PFSK-1 (cell line): ENCODE data around the gene FOSB.

ENCODE experiments used
- FOXP2 ChIP-seq: optimal IDR thresholded peaks from 2 replicates; pipeline ENCODE3; 2011; ENCODE audit warnings: borderline replicate concordance, control low read depth, inconsistent platforms; ENCODE audit not compliant: insufficient read depth; ENCODE audit errors: extremely low read length, extremely low read depth
- POLR2AphosphoS5 ChIP-seq: IDR thresholded peaks from 2 replicates; pipeline ENCODE4 v1.6.1; 2012; ENCODE audit warnings: low read depth, mild to moderate bottlenecking, control low read depth, low read length, moderate library complexity
- SIN3A ChIP-seq: IDR thresholded peaks from 2 replicates; pipeline ENCODE4 v1.6.1; 2012; ENCODE audit warnings: mild to moderate bottlenecking, low read length, moderate library complexity, borderline replicate concordance; ENCODE audit not compliant: insufficient read depth
- TAF1 ChIP-seq: IDR thresholded peaks from 2 replicates; pipeline ENCODE4 v1.6.1; 2012; ENCODE audit warnings: low read length, control low read depth, borderline replicate concordance; ENCODE audit not compliant: insufficient read depth
- TF ChIP-seq, protein P1 (sequence below), 2 experiments: IDR thresholded peaks; 2 replicates each; pipeline versions ENCODE4 v1.6.1 to v1.8.0; 2011 to 2012; ENCODE audit warnings: low read depth in 2 of 2, low read length in 2 of 2, control low read depth in 1 of 2, inconsistent platforms in 1 of 2, mild to moderate bottlenecking in 1 of 2, moderate library complexity in 1 of 2; ENCODE audit not compliant: insufficient read depth in 1 of 2

FOSB gene

DNA sequence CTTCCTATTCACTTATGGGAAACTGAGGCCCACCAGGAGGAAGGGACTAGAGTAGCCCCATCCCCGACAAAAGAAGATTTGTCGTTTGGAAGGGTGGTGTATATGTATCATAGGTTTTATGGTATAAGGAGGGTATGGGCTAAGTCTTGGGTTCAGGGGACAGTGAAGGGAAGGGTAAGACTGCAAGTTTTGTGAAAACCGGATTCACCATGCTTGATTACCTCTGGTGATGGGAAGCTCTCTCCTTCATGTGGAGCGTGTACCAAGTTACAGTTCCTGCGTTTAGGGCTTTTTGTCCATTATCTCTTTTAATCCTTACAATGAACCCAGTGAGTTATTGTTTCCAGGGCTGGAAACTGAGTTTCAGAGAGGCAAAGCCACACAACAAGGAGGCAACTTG lies 43.3 kb downstream of the FOSB start:
- no peak for TF ChIP-seq SIN3A
- TF ChIP-seq POLR2AphosphoS5: no peak
- TF ChIP-seq TAF1: no peak
- no peak for TF ChIP-seq FOXP2
- TF ChIP-seq, protein P1, sequence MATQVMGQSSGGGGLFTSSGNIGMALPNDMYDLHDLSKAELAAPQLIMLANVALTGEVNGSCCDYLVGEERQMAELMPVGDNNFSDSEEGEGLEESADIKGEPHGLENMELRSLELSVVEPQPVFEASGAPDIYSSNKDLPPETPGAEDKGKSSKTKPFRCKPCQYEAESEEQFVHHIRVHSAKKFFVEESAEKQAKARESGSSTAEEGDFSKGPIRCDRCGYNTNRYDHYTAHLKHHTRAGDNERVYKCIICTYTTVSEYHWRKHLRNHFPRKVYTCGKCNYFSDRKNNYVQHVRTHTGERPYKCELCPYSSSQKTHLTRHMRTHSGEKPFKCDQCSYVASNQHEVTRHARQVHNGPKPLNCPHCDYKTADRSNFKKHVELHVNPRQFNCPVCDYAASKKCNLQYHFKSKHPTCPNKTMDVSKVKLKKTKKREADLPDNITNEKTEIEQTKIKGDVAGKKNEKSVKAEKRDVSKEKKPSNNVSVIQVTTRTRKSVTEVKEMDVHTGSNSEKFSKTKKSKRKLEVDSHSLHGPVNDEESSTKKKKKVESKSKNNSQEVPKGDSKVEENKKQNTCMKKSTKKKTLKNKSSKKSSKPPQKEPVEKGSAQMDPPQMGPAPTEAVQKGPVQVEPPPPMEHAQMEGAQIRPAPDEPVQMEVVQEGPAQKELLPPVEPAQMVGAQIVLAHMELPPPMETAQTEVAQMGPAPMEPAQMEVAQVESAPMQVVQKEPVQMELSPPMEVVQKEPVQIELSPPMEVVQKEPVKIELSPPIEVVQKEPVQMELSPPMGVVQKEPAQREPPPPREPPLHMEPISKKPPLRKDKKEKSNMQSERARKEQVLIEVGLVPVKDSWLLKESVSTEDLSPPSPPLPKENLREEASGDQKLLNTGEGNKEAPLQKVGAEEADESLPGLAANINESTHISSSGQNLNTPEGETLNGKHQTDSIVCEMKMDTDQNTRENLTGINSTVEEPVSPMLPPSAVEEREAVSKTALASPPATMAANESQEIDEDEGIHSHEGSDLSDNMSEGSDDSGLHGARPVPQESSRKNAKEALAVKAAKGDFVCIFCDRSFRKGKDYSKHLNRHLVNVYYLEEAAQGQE (IDR thresholded peaks at IDR 0.05; ENCODE audit: insufficient read depth in 1 of 2, low read depth in 2 of 2, low read length in 2 of 2): no peak

DNA sequence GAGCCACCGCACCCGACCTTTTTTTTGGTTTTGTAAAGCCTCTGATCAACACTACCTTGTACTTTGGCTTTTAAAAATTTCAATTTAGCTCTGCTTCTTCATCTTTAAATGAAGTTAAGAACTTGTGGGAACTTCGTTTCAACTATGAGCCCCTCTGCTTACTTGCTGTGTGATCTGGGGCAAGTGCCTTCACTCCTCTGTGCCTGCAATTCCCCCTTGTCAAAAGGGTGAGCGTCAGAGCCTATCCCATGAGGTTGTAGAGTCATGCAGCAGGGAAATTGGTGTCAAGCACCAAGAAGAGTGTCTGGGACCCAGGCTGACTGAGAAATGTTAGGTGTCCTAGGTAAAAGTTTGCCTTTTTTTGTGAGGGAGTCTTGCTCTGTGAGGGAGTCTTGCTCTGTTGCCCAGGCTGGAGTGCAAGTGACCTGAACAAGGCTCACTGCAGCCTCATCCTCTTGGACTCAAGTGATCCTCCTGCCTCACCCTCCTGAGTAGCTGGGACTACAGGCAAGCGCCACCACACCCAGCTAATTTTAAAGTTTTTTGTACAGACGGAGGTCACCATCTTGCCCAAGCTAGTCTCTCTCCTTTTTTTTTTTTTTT lies 45.2 kb downstream of the FOSB start:
- no peak for TF ChIP-seq POLR2AphosphoS5
- no peak for TF ChIP-seq FOXP2
- TF ChIP-seq, protein P1 (IDR thresholded peaks at IDR 0.05; ENCODE audit: insufficient read depth in 1 of 2, low read depth in 2 of 2, low read length in 2 of 2): no peak
- no peak for TF ChIP-seq SIN3A
- TF ChIP-seq TAF1: no peak

DNA sequence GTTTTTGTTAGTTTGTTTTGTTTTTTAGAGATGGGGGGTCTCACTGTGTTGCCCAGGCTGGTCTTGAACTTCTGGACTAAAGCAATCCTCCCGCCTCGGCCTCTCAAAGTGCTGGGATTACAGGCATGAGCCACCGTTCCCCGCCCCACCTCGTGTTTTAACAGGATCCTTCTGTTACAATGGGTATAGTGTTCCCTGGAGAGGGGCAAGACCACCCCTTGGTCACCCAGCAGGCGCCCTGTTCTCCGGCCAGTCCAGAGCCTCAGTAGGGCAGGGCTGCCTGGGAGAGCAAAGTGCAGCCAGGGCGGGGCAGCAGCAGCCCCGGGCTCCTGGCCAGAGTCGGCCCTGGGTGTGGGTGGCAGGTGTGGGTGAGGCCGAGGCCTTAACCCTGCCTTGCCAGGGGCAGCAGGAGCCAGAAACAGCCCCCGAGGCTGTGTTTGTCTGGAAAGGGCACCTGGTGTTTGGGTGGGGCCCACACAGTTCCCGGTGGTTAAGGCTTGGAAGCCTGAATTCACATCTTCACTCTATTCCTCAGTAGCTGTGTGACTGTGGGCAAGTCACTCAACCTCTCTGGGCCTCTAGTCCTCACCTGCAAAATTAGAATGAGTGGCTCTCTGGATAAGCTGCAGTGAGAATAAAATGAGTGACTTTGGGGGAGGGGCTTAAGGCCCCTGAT lies 46.7 kb downstream of the FOSB start:
- TF ChIP-seq FOXP2 (no peak), POLR2AphosphoS5 (no peak), SIN3A (no peak), TAF1 (no peak)
- TF ChIP-seq, protein P1 (IDR thresholded peaks at IDR 0.05; ENCODE audit: insufficient read depth in 1 of 2, low read depth in 2 of 2, low read length in 2 of 2): no peak

DNA sequence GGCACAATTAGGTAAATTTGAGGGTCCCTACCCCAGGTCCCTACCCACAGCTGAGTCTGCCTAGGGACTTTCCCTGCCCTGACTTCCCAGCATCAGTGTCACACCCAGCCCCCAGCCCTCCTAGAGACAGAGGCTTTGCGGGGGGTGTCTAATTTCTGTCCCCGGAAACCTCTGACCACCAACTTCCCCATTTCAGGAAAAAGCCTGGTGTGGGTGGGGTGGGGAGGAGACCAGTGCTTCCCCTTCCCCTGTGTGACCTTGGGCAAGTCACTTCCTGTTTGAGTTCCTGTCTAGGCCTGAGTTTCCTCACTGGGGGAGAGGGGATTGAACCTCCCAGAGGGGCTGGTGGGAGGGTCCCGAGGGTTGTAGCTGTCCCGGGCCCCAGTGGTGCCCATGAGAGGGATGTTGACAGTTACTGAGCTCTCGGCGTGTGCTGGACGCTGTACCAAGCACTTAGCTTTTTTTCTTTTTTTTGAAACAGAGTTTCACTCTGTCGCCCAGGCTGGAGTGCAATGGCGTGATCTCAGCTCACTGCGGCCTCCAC lies 47.4 kb downstream of the FOSB start:
- TF ChIP-seq, protein P1 (IDR thresholded peaks at IDR 0.05; ENCODE audit: insufficient read depth in 1 of 2, low read depth in 2 of 2, low read length in 2 of 2): no peak
- no peak for TF ChIP-seq FOXP2
- TF ChIP-seq POLR2AphosphoS5: no peak
- no peak for TF ChIP-seq TAF1
- no peak for TF ChIP-seq SIN3A
